Right lobe of liver (tissue), 4 donors: ENCODE measurements around the gene FBXL13.
"Not testable (repeated sequence)": the region's sequence is repeated elsewhere in the genome, so short reads cannot be mapped to it uniquely, and the experiment has no call there.

Experiments
- POLR2A ChIP-seq: fragments of 450-650 bp; IDR thresholded peaks from one replicate; pipeline ENCODE4 v1.6.1; 2017; ENCODE audit warnings: antibody characterized with exemption, mild to moderate bottlenecking
- TF ChIP-seq, protein P1 (sequence below), 4 donors: fragments of 200-600 bp in 3 of 4; fragments of 450-650 bp in 1 of 4; IDR thresholded peaks; one replicate each; pipeline versions ENCODE4 v1.5.1 to v1.8.0; 2016 to 2022; ENCODE audit warnings: antibody characterized with exemption in 4 of 4, mild to moderate bottlenecking in 2 of 4
- donor health status: DM: no; HTN: no; CAD: no.
- donor health status: DM: no; HTN: no; CAD: no.
- donor health status: DM: no; HTN: yes; CAD: no.

DNA sequence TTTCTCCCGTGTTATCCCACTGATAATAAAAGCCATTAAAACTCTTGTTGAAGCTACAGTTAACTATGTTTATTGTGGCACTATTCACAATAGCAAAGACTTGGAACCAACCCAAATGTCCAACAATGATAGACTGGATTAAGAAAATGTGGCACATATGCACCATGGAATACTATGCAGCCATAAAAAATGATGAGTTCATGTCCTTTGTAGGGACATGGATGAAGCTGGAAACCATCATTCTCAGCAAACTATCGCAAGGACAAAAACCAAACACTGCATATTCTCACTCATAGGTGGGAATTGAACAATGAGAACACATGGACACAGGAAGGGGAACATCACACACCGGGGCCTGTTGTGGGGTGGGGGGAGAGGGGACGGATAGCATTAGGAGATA lies 97.0 kb downstream of the FBXL13 start:
- TF ChIP-seq, protein P1, sequence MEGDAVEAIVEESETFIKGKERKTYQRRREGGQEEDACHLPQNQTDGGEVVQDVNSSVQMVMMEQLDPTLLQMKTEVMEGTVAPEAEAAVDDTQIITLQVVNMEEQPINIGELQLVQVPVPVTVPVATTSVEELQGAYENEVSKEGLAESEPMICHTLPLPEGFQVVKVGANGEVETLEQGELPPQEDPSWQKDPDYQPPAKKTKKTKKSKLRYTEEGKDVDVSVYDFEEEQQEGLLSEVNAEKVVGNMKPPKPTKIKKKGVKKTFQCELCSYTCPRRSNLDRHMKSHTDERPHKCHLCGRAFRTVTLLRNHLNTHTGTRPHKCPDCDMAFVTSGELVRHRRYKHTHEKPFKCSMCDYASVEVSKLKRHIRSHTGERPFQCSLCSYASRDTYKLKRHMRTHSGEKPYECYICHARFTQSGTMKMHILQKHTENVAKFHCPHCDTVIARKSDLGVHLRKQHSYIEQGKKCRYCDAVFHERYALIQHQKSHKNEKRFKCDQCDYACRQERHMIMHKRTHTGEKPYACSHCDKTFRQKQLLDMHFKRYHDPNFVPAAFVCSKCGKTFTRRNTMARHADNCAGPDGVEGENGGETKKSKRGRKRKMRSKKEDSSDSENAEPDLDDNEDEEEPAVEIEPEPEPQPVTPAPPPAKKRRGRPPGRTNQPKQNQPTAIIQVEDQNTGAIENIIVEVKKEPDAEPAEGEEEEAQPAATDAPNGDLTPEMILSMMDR (IDR thresholded peaks at IDR 0.05): not testable (repeated sequence)
- not testable (repeated sequence) for TF ChIP-seq POLR2A
